Adrenal gland (tissue), 5 donors: ENCODE results near the gene SAMD4A.

ENCODE experiments used
- POLR2A ChIP-seq, 2 donors: fragments of 450-650 bp; IDR thresholded peaks; one replicate each; pipeline ENCODE4 v1.6.1; 2017; ENCODE audit warnings: antibody characterized with exemption in 2 of 2, mild to moderate bottlenecking in 2 of 2, moderate library complexity in 1 of 2
- TF ChIP-seq, protein P1 (sequence below), 6 experiments: fragments of 450-650 bp in 4 of 6; fragments of 200-600 bp in 2 of 6; sonication (generic) in 1 of 6; IDR thresholded peaks; 1 replicate in 5 of 6; 2 replicates in 1 of 6; pipeline versions ENCODE4 v1.5.1 to v1.8.0; 2016 to 2021; ENCODE audit warnings: antibody characterized with exemption in 6 of 6, mild to moderate bottlenecking in 2 of 6, moderate library complexity in 1 of 6
- donor health status: DM: no; HTN: no; CAD: no.

DNA sequence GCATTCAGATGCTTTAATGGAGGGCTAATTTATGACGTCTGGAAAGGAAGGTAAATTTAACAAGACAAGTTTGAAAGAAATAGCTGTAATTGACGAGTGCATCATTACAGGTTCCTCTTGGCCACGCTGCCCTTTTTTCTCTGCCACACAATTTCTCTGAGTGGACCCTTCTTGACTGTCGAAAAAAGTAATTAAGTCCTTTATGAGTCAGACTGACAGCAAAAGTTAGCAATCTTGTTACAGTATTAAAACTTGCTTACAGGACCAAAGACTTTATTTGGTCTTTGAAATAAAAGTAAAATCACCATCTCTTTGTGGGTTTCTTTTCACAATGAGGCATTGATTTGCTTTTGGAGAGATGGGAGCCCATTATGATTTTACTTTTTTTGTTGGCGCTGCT is 42.6 kb downstream of the SAMD4A start:
- TF ChIP-seq, protein P1, sequence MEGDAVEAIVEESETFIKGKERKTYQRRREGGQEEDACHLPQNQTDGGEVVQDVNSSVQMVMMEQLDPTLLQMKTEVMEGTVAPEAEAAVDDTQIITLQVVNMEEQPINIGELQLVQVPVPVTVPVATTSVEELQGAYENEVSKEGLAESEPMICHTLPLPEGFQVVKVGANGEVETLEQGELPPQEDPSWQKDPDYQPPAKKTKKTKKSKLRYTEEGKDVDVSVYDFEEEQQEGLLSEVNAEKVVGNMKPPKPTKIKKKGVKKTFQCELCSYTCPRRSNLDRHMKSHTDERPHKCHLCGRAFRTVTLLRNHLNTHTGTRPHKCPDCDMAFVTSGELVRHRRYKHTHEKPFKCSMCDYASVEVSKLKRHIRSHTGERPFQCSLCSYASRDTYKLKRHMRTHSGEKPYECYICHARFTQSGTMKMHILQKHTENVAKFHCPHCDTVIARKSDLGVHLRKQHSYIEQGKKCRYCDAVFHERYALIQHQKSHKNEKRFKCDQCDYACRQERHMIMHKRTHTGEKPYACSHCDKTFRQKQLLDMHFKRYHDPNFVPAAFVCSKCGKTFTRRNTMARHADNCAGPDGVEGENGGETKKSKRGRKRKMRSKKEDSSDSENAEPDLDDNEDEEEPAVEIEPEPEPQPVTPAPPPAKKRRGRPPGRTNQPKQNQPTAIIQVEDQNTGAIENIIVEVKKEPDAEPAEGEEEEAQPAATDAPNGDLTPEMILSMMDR (IDR thresholded peaks at IDR 0.05): no peak
- TF ChIP-seq POLR2A (IDR thresholded peaks at IDR 0.05): no peak
